Parathyroid adenoma (tissue), 2 donors: ENCODE results near the gene CATSPERE.

Experiments used
- H2AFZ ChIP-seq: fragments of 300-600 bp; sonication (generic); one replicate; pipeline ENCODE4 v1.7.0; 2017; ENCODE audit warnings: antibody characterized with exemption, mild to moderate bottlenecking
- H3K27ac ChIP-seq: fragments of 300-600 bp; sonication (generic); one replicate; pipeline ENCODE4 v1.7.0; 2017
- H3K27me3 ChIP-seq: fragments of 300-600 bp; sonication (generic); one replicate; pipeline ENCODE4 v1.7.0; 2017; ENCODE audit warnings: low read length; ENCODE audit not compliant: control insufficient read depth, insufficient read depth
- H3K36me3 ChIP-seq: fragments of 300-600 bp; sonication (generic); one replicate; pipeline ENCODE4 v1.7.0; 2017; ENCODE audit warnings: low read length; ENCODE audit not compliant: control insufficient read depth, insufficient read depth
- H3K4me1 ChIP-seq: fragments of 300-600 bp; sonication (generic); one replicate; pipeline ENCODE4 v1.7.0; 2017; ENCODE audit warnings: control low read depth
- H3K4me2 ChIP-seq: fragments of 300-600 bp; sonication (generic); one replicate; pipeline ENCODE4 v1.7.0; 2017; ENCODE audit warnings: low read length
- H3K4me3 ChIP-seq: fragments of 300-600 bp; sonication (generic); one replicate; pipeline ENCODE4 v1.7.0; 2017; ENCODE audit warnings: low read depth, low read length
- H3K79me2 ChIP-seq: fragments of 300-600 bp; sonication (generic); one replicate; pipeline ENCODE4 v1.7.0; 2017; ENCODE audit warnings: control low read depth
- H3K9ac ChIP-seq: fragments of 300-600 bp; sonication (generic); one replicate; pipeline ENCODE4 v1.7.0; 2017; ENCODE audit warnings: mild to moderate bottlenecking
- H3K9me3 ChIP-seq: fragments of 300-600 bp; sonication (generic); one replicate; pipeline ENCODE4 v1.7.0; 2017; ENCODE audit warnings: low read length; ENCODE audit not compliant: control insufficient read depth
- CTCF ChIP-seq: fragments of 300-600 bp; sonication (generic); IDR thresholded peaks from one replicate; pipeline ENCODE4 v1.7.0; 2017; ENCODE audit warnings: antibody characterized with exemption, mild to moderate bottlenecking
- donor health status: primary hyperparathyroidism.

Gene CATSPERE

GRCh38 chr1:244461245-244462071, at the start of gene CATSPERE:
Gene CATSPERE, plus strand, starts transcription at chr1:244461273. Its CDS starts 157 bp downstream, at chr1:244461430.
- Histone ChIP-seq H3K27ac (peak within 1 kb of the TSS; percentile 85), H2AFZ (peak within 1 kb of the TSS; percentile 94), H3K36me3 (no peaks in the 10 kb centered on the region), H3K4me2 (peak within 1 kb of the TSS; percentile 78), H3K27me3 (no peaks in the 10 kb centered on the region), H3K9me3 (no peaks in the 10 kb centered on the region), H3K4me3 (peak within 1 kb of the TSS; percentile 69), H3K4me1 (no peaks in the 10 kb centered on the region), H3K79me2 (no peaks in the 10 kb centered on the region), H3K9ac (no peak within 1 kb of the TSS)
- TF ChIP-seq CTCF, result no peak

GRCh38 chr1:244412176-244412575, 48.9 kb upstream of the CATSPERE start:
- Histone ChIP-seq H3K79me2 (no peaks in the 10 kb centered on the region), H3K4me1 (no peaks in the 10 kb centered on the region), H3K36me3 (no peaks in the 10 kb centered on the region), H3K9ac (no peak overlapping the region), H3K27ac (no peak overlapping the region), H3K27me3 (no peaks in the 10 kb centered on the region), H2AFZ (no peak overlapping the region), H3K4me2 (no peak overlapping the region), H3K4me3 (no peak overlapping the region), H3K9me3 (no peaks in the 10 kb centered on the region)
- TF ChIP-seq CTCF, result no peak

GRCh38 chr1:244413736-244414135, 47.3 kb upstream of the CATSPERE start:
- H3K4me2 ChIP-seq, result no peak overlapping the region
- H3K36me3 ChIP-seq, result no peaks in the 10 kb centered on the region
- H3K9me3 ChIP-seq, result no peaks in the 10 kb centered on the region
- H2AFZ ChIP-seq, result no peak overlapping the region
- H3K9ac ChIP-seq, result no peak overlapping the region
- H3K27ac ChIP-seq, result no peak overlapping the region
- H3K27me3 ChIP-seq, result no peaks in the 10 kb centered on the region
- no peak for TF ChIP-seq CTCF
- H3K79me2 ChIP-seq, result no peaks in the 10 kb centered on the region
- no peaks in the 10 kb centered on the region for H3K4me1 ChIP-seq
- no peak overlapping the region for H3K4me3 ChIP-seq

- Histone ChIP-seq H3K79me2 (no peaks in the 10 kb centered on the region), H3K4me2 (no peak overlapping the region), H2AFZ (no peak overlapping the region), H3K4me3 (no peak overlapping the region), H3K27me3 (no peaks in the 10 kb centered on the region), H3K4me1 (no peaks in the 10 kb centered on the region), H3K9me3 (no peaks in the 10 kb centered on the region), H3K9ac (no peak overlapping the region), H3K36me3 (no peaks in the 10 kb centered on the region), H3K27ac (no peak overlapping the region)
- TF ChIP-seq CTCF, result no peak
Observed at GRCh38 chr1:244414543-244414942, 46.5 kb upstream of the CATSPERE start.

- TF ChIP-seq CTCF, result no peak
- no peaks in the 10 kb centered on the region for H3K36me3 ChIP-seq
- H2AFZ ChIP-seq, result no peak overlapping the region
- no peaks in the 10 kb centered on the region for H3K27me3 ChIP-seq
- no peaks in the 10 kb centered on the region for H3K79me2 ChIP-seq
- no peaks in the 10 kb centered on the region for H3K4me1 ChIP-seq
- H3K4me3 ChIP-seq, result no peak overlapping the region
- no peak overlapping the region for H3K9ac ChIP-seq
- no peak overlapping the region for H3K4me2 ChIP-seq
- no peak overlapping the region for H3K27ac ChIP-seq
- no peaks in the 10 kb centered on the region for H3K9me3 ChIP-seq
Observed at GRCh38 chr1:244419024-244419423, 42.0 kb upstream of the CATSPERE start.
